Left renal cortex interstitium (tissue), 4 donors: ENCODE measurements around the gene EVPLL. TPM values are rescaled to one million over a fixed set of nuclear protein-coding genes. Genes with fewer than 3 reads are reported as not detected.
"Not testable (repeated sequence)": the region's sequence is repeated elsewhere in the genome, so short reads cannot be mapped to it uniquely, and the experiment has no call there.

ENCODE experiments used
- DNase-seq, 4 donors: peaks; one replicate each; pipeline ENCODE4 v3.0.0-alpha.2; 2013; ENCODE audit warnings: low read depth in 4 of 4, low spot score in 2 of 4, missing footprints in 1 of 4
- polyA plus RNA-seq, 4 donors: library from polyadenylated mRNA; unstranded; fragments of 120-200 nt; gene quantifications; one replicate each; pipeline ENCODE4 v1.2.1, GENCODE V29; 2013; ENCODE audit not compliant: insufficient read length in 4 of 4

The EVPLL gene
- polyA plus RNA-seq, result under 1 TPM in 3 of 4 donors, not detected in 1; 0.74 to 0.97 (median 0.83) TPM

- no peak for DNase-seq
Observed at GRCh38 chr17:18377437-18378204, at the start of gene EVPLL. Gene EVPLL (plus strand): TSS chr17:18377778. CDS start chr17:18380938, 3,160 bp downstream.

- DNase-seq, result no peak
Observed at GRCh38 chr17:18328643-18329204, 48.9 kb upstream of the EVPLL start.

- DNase-seq, result no peak
Observed at GRCh38 chr17:18331879-18332278, 45.7 kb upstream of the EVPLL start.

GRCh38 chr17:18332909-18333489 is 44.6 kb upstream of the EVPLL start:
- no peak for DNase-seq

GRCh38 chr17:18338158-18338557 is 39.4 kb upstream of the EVPLL start:
- DNase-seq, result not testable (repeated sequence)

- no peak for DNase-seq
Observed at GRCh38 chr17:18339933-18340332, 37.6 kb upstream of the EVPLL start.

GRCh38 chr17:18344021-18344420 is 33.6 kb upstream of the EVPLL start:
- no peak for DNase-seq

GRCh38 chr17:18353541-18353940 is 24.0 kb upstream of the EVPLL start:
- no peak for DNase-seq

- DNase-seq, result no peak
Observed at GRCh38 chr17:18356624-18357023, 21.0 kb upstream of the EVPLL start.

- no peak for DNase-seq
Observed at GRCh38 chr17:18360518-18360917, 17.1 kb upstream of the EVPLL start.

- no peak for DNase-seq
Observed at GRCh38 chr17:18361837-18362697, 15.5 kb upstream of the EVPLL start.

GRCh38 chr17:18362698-18363100 is 14.9 kb upstream of the EVPLL start:
- DNase-seq, result peak in 1 of 4 donors; percentile 36

GRCh38 chr17:18363101-18364049 is 14.2 kb upstream of the EVPLL start, which contains the start of gene SHMT1:
Gene SHMT1 (minus strand): TSS chr17:18363550. CDS start chr17:18355981, 7,569 bp downstream.
- peak in 3 of 4 donors; percentile 58 to 86 (median 81) for DNase-seq

GRCh38 chr17:18364166-18364565 is 13.4 kb upstream of the EVPLL start:
- DNase-seq, result no peak

GRCh38 chr17:18368946-18369345 is 8.6 kb upstream of the EVPLL start:
- no peak for DNase-seq

GRCh38 chr17:18370761-18371160 is 6.8 kb upstream of the EVPLL start:
- DNase-seq, result no peak

- DNase-seq, result no peak
Observed at GRCh38 chr17:18371455-18371854, 6.1 kb upstream of the EVPLL start.

- DNase-seq, result not testable (repeated sequence)
Observed at GRCh38 chr17:18373181-18373580, 4.4 kb upstream of the EVPLL start.

- no peak for DNase-seq
Observed at GRCh38 chr17:18374216-18374615, 3.4 kb upstream of the EVPLL start.

- DNase-seq, result no peak
Observed at GRCh38 chr17:18378205-18378505, 577 bp downstream of the EVPLL start.
